HepG2 (cell line): ENCODE results near the gene TEKT5.

Source experiments
- ELF4 ChIP-seq: sonication (generic); formaldehyde crosslinking; IDR thresholded peaks from 2 replicates; pipeline ENCODE4 v1.5.0; 2020; ENCODE audit warnings: missing genetic modification reagents, mild to moderate bottlenecking, moderate library complexity, borderline replicate concordance
- FLYWCH1 ChIP-seq: sonication (generic); formaldehyde crosslinking; IDR thresholded peaks from 2 replicates; pipeline ENCODE4 v1.8.1; 2023; ENCODE audit warnings: mild to moderate bottlenecking, missing genetic modification reagents
- HNRNPLL ChIP-seq: fragments of 200-400 bp; formaldehyde crosslinking; IDR thresholded peaks from 2 replicates; pipeline ENCODE4 v1.6.1; 2017; ENCODE audit warnings: mild to moderate bottlenecking, low read depth, low read length; ENCODE audit not compliant: poor library complexity, severe bottlenecking
- JUN ChIP-seq: sonication (generic); formaldehyde crosslinking; IDR thresholded peaks from 2 replicates; pipeline ENCODE4 v1.4.0; 2020; ENCODE audit warnings: mild to moderate bottlenecking, missing genetic modification reagents
- JUND ChIP-seq: sonication (generic); formaldehyde crosslinking; IDR thresholded peaks from 2 replicates; pipeline ENCODE4 v1.8.0; 2022; ENCODE audit warnings: mild to moderate bottlenecking, missing genetic modification reagents
- MLLT10 ChIP-seq: sonication (generic); formaldehyde crosslinking; IDR thresholded peaks from 2 replicates; pipeline ENCODE4 v1.4.0; 2020; ENCODE audit warnings: missing genetic modification reagents
- PRDM15 ChIP-seq: sonication (generic); formaldehyde crosslinking; IDR thresholded peaks from 2 replicates; pipeline ENCODE4 v1.4.0; 2020; ENCODE audit warnings: missing genetic modification reagents
- U2AF2 ChIP-seq: fragments of 200-400 bp; formaldehyde crosslinking; IDR thresholded peaks from 2 replicates; pipeline ENCODE4 v1.6.1; 2017; ENCODE audit warnings: low read depth, mild to moderate bottlenecking, low read length
- XRCC5 ChIP-seq: fragments of 200-400 bp; formaldehyde crosslinking; optimal IDR thresholded peaks from 2 replicates; pipeline ENCODE3; 2017; ENCODE audit warnings: mild to moderate bottlenecking, low read length
- ZNF609 ChIP-seq: sonication (generic); formaldehyde crosslinking; IDR thresholded peaks from 2 replicates; pipeline ENCODE4 v1.4.0; 2020; ENCODE audit warnings: mild to moderate bottlenecking, missing genetic modification reagents, borderline replicate concordance

- TF ChIP-seq FLYWCH1 (CRISPR knock-in tag) = no peak
- TF ChIP-seq JUND = no peak
- no peak for TF ChIP-seq XRCC5
- no peak for TF ChIP-seq HNRNPLL
- no peak for TF ChIP-seq JUN (CRISPR knock-in tag)
- no peak for TF ChIP-seq ELF4 (CRISPR knock-in tag)
- TF ChIP-seq ZNF609 (CRISPR knock-in tag) = no peak
- no peak for TF ChIP-seq U2AF2
- TF ChIP-seq PRDM15 (CRISPR knock-in tag) = no peak
- TF ChIP-seq MLLT10 (CRISPR knock-in tag) = no peak
Observed at GRCh38 chr16:10623059-10623458, 71.7 kb downstream of the TEKT5 start.
